Skeletal muscle satellite cell (primary cell): ENCODE data around the gene PLEKHA5.
A peak's percentile ranks its signal among the peaks of the same experiment; 100 is the strongest.

Source experiments
- H3K27me3 ChIP-seq: 2 replicates; pipeline ENCODE4 v1.7.0; 2013; ENCODE audit warnings: low read length; ENCODE audit not compliant: control insufficient read depth, insufficient read depth
- H3K36me3 ChIP-seq: 2 replicates; pipeline ENCODE4 v1.7.0; 2013; ENCODE audit warnings: mild to moderate bottlenecking, control low read depth, low read length; ENCODE audit not compliant: insufficient read depth
- H3K4me1 ChIP-seq: 2 replicates; pipeline ENCODE4 v1.7.0; 2013; ENCODE audit warnings: low read length; ENCODE audit not compliant: control insufficient read depth, insufficient read depth
- H3K4me2 ChIP-seq: 2 replicates; pipeline ENCODE4 v1.7.0; 2013; ENCODE audit warnings: mild to moderate bottlenecking, low read length
- H3K4me3 ChIP-seq: 2 replicates; pipeline ENCODE4 v1.7.0; 2013; ENCODE audit warnings: low read length
- H3K9ac ChIP-seq: 2 replicates; pipeline ENCODE4 v1.7.0; 2013; ENCODE audit warnings: mild to moderate bottlenecking, low read depth, low read length, moderate library complexity
- H3K9me3 ChIP-seq: replicated peaks from 2 replicates; pipeline ENCODE4 v1.7.0; 2013; ENCODE audit warnings: mild to moderate bottlenecking, control low read depth, low read length

Gene PLEKHA5

GRCh38 chr12:19205120-19205519, 75.6 kb downstream of the PLEKHA5 start:
- H3K27me3 ChIP-seq, result no peaks in the 10 kb centered on the region
- peak overlapping the region; percentile 48 for H3K4me3 ChIP-seq
- H3K4me2 ChIP-seq, result peak overlapping the region; percentile 73
- H3K4me1 ChIP-seq, result peaks cover 14% of the 10 kb centered on the region
- H3K9ac ChIP-seq, result peak overlapping the region; percentile 52
- no peaks in the 10 kb centered on the region for H3K36me3 ChIP-seq
- H3K9me3 ChIP-seq, result no peaks in the 10 kb centered on the region

GRCh38 chr12:19206493-19207077, 77.1 kb downstream of the PLEKHA5 start:
- H3K9me3 ChIP-seq, result no peaks in the 10 kb centered on the region
- H3K4me2 ChIP-seq, result no peak overlapping the region
- peaks cover 14% of the 10 kb centered on the region for H3K4me1 ChIP-seq
- no peaks in the 10 kb centered on the region for H3K36me3 ChIP-seq
- H3K9ac ChIP-seq, result no peak overlapping the region
- H3K4me3 ChIP-seq, result no peak overlapping the region
- H3K27me3 ChIP-seq, result no peaks in the 10 kb centered on the region

- peaks cover 14% of the 10 kb centered on the region for H3K4me1 ChIP-seq
- no peak overlapping the region for H3K4me3 ChIP-seq
- H3K27me3 ChIP-seq, result no peaks in the 10 kb centered on the region
- H3K4me2 ChIP-seq, result no peak overlapping the region
- no peaks in the 10 kb centered on the region for H3K36me3 ChIP-seq
- no peak overlapping the region for H3K9ac ChIP-seq
- H3K9me3 ChIP-seq, result no peaks in the 10 kb centered on the region
Observed at GRCh38 chr12:19208456-19208855, 78.9 kb downstream of the PLEKHA5 start.

- Histone ChIP-seq H3K36me3 (no peaks in the 10 kb centered on the region), H3K9me3 (no peaks in the 10 kb centered on the region), H3K4me1 (peaks cover 14% of the 10 kb centered on the region), H3K9ac (no peak overlapping the region), H3K4me3 (no peak overlapping the region), H3K4me2 (no peak overlapping the region), H3K27me3 (no peaks in the 10 kb centered on the region)
Observed at GRCh38 chr12:19209661-19210060, 80.1 kb downstream of the PLEKHA5 start.

- Histone ChIP-seq H3K9me3 (no peaks in the 10 kb centered on the region), H3K36me3 (no peaks in the 10 kb centered on the region), H3K9ac (no peak overlapping the region), H3K4me3 (no peak overlapping the region), H3K4me2 (no peak overlapping the region), H3K27me3 (no peaks in the 10 kb centered on the region), H3K4me1 (peaks cover 14% of the 10 kb centered on the region)
Observed at GRCh38 chr12:19211802-19212201, 82.3 kb downstream of the PLEKHA5 start.

GRCh38 chr12:19212245-19212644, 82.7 kb downstream of the PLEKHA5 start:
- no peaks in the 10 kb centered on the region for H3K27me3 ChIP-seq

GRCh38 chr12:19214020-19214419, 84.5 kb downstream of the PLEKHA5 start:
- no peak overlapping the region for H3K9ac ChIP-seq
- H3K27me3 ChIP-seq, result no peaks in the 10 kb centered on the region
- H3K4me1 ChIP-seq, result peaks cover 4% of the 10 kb centered on the region
- no peak overlapping the region for H3K4me2 ChIP-seq
- no peaks in the 10 kb centered on the region for H3K36me3 ChIP-seq
- no peaks in the 10 kb centered on the region for H3K9me3 ChIP-seq
- H3K4me3 ChIP-seq, result no peak overlapping the region

More at GRCh38 chr12:19212245-19212644, 82.7 kb downstream of the PLEKHA5 start:
- Histone ChIP-seq H3K36me3 (no peaks in the 10 kb centered on the region), H3K4me2 (no peak overlapping the region), H3K9ac (no peak overlapping the region), H3K4me1 (peaks cover 14% of the 10 kb centered on the region), H3K9me3 (no peaks in the 10 kb centered on the region), H3K4me3 (no peak overlapping the region)

GRCh38 chr12:19215115-19215514, 85.6 kb downstream of the PLEKHA5 start:
- no peaks in the 10 kb centered on the region for H3K9me3 ChIP-seq
- H3K27me3 ChIP-seq, result no peaks in the 10 kb centered on the region
- no peak overlapping the region for H3K4me2 ChIP-seq
- H3K4me3 ChIP-seq, result no peak overlapping the region
- H3K4me1 ChIP-seq, result no peaks in the 10 kb centered on the region
- no peaks in the 10 kb centered on the region for H3K36me3 ChIP-seq
- H3K9ac ChIP-seq, result no peak overlapping the region

- Histone ChIP-seq H3K9ac (no peak overlapping the region), H3K4me2 (no peak overlapping the region), H3K27me3 (no peaks in the 10 kb centered on the region), H3K9me3 (no peaks in the 10 kb centered on the region), H3K4me3 (no peak overlapping the region), H3K36me3 (no peaks in the 10 kb centered on the region), H3K4me1 (peaks cover 19% of the 10 kb centered on the region)
Observed at GRCh38 chr12:19217446-19217845, 87.9 kb downstream of the PLEKHA5 start.

- Histone ChIP-seq H3K9me3 (no peaks in the 10 kb centered on the region), H3K4me3 (no peak overlapping the region), H3K4me1 (peaks cover 34% of the 10 kb centered on the region), H3K36me3 (no peaks in the 10 kb centered on the region), H3K27me3 (no peaks in the 10 kb centered on the region), H3K9ac (no peak overlapping the region), H3K4me2 (no peak overlapping the region)
Observed at GRCh38 chr12:19220205-19220604, 90.7 kb downstream of the PLEKHA5 start.

- no peak overlapping the region for H3K4me3 ChIP-seq
- H3K4me2 ChIP-seq, result peak overlapping the region; percentile 23
- H3K27me3 ChIP-seq, result no peaks in the 10 kb centered on the region
- peaks cover 34% of the 10 kb centered on the region for H3K4me1 ChIP-seq
- no peaks in the 10 kb centered on the region for H3K36me3 ChIP-seq
- no peak overlapping the region for H3K9ac ChIP-seq
- no peaks in the 10 kb centered on the region for H3K9me3 ChIP-seq
Observed at GRCh38 chr12:19220852-19221466, 91.4 kb downstream of the PLEKHA5 start.

- Histone ChIP-seq H3K4me2 (no peak overlapping the region), H3K27me3 (no peaks in the 10 kb centered on the region), H3K4me3 (no peak overlapping the region), H3K36me3 (no peaks in the 10 kb centered on the region), H3K9me3 (no peaks in the 10 kb centered on the region), H3K4me1 (peaks cover 34% of the 10 kb centered on the region), H3K9ac (no peak overlapping the region)
Observed at GRCh38 chr12:19222558-19222957, 93.0 kb downstream of the PLEKHA5 start.
